ENCODE measurements around the gene GCAT. TPM values are rescaled to one million over a fixed set of nuclear protein-coding genes. Genes with fewer than 3 reads are reported as not detected.
A peak's percentile ranks its signal among the peaks of the same experiment; 100 is the strongest.

Gene GCAT
- total and polyA plus RNA-seq, 2 of the 13 experiments (the other 11 are each of a cell fraction or from before 2014, with no cell fraction given), result 28.0 to 50.3 TPM

DNA sequence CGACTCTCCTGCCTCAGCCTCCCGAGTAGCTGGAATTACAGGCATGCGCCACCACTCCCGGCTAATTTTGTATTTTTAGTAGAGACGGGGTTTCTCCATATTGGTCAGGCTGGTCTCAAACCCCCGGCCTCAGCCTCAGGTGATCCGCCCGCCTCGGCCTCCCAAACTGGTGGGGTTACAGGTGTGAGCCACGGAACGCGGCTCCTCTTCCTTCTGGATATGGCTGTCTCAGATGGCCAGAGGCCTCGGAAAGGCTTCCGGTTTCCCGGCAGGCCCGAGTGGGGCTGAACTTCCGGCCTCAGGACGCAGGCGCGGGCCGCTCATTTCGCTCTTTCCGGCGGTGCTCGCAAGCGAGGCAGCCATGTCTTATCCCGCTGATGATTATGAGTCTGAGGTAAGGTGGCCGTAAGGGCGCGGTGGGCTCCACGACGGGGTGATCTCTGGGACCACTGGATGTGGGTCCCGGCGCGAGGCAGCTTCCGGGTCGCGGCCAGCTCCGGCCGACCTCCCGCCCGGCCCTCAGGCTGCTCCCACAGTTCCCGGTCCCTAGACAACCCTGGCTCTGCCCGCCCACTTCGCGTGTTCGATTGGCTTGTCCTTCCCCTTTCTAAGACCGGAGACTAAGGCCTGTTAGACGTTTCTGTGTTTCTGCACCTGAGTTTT, 41.5 kb downstream of the GCAT start, which contains the start of gene EIF3L (continued):
- TF ChIP-seq, protein P1, sequence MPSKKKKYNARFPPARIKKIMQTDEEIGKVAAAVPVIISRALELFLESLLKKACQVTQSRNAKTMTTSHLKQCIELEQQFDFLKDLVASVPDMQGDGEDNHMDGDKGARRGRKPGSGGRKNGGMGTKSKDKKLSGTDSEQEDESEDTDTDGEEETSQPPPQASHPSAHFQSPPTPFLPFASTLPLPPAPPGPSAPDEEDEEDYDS (CRISPR knock-in tag; IDR thresholded peaks at IDR 0.05), result peak; percentile 77; the same call in 1 of the 2 replicates
- TF ChIP-seq CREB1 (IDR thresholded peaks at IDR 0.05) (no peak), CREB1 (CRISPR knock-in tag; IDR thresholded peaks at IDR 0.05) (peak; percentile 62), NFIB (CRISPR knock-in tag; IDR thresholded peaks at IDR 0.05; ENCODE audit: borderline replicate concordance) (no peak), KMT2B (CRISPR knock-in tag; IDR thresholded peaks at IDR 0.05) (peak; percentile 81; the same call in 1 of the 2 replicates), ZNF549 (CRISPR knock-in tag; IDR thresholded peaks at IDR 0.05) (no peak), ELF3 (CRISPR knock-in tag; IDR thresholded peaks at IDR 0.05) (peak; percentile 78), BRD4 (CRISPR knock-in tag; IDR thresholded peaks at IDR 0.05) (peak; percentile 48; the same call in 1 of the 2 replicates), SCMH1 (CRISPR knock-in tag; IDR thresholded peaks at IDR 0.05; ENCODE audit: borderline replicate concordance) (no peak), ZNF205 (CRISPR knock-in tag; IDR thresholded peaks at IDR 0.05) (peak; percentile 46; the same call in 1 of the 2 replicates), PHF5A (CRISPR knock-in tag; IDR thresholded peaks at IDR 0.05; ENCODE audit: low read depth, unreplicated experiment) (peak; percentile 67), ZNF883 (CRISPR knock-in tag; IDR thresholded peaks at IDR 0.05; ENCODE audit: not compliant biosample characterization) (peak; percentile 72), ZNF143 (CRISPR knock-in tag; IDR thresholded peaks at IDR 0.05) (peak; percentile 94)
- TF ChIP-seq, protein P2, sequence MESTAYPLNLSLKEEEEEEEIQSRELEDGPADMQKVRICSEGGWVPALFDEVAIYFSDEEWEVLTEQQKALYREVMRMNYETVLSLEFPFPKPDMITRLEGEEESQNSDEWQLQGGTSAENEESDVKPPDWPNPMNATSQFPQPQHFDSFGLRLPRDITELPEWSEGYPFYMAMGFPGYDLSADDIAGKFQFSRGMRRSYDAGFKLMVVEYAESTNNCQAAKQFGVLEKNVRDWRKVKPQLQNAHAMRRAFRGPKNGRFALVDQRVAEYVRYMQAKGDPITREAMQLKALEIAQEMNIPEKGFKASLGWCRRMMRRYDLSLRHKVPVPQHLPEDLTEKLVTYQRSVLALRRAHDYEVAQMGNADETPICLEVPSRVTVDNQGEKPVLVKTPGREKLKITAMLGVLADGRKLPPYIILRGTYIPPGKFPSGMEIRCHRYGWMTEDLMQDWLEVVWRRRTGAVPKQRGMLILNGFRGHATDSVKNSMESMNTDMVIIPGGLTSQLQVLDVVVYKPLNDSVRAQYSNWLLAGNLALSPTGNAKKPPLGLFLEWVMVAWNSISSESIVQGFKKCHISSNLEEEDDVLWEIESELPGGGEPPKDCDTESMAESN (CRISPR knock-in tag; conservative IDR thresholded peaks at IDR 0.05), result peak; percentile 80; the same call in 1 of the 2 replicates
- TF ChIP-seq, protein P3, sequence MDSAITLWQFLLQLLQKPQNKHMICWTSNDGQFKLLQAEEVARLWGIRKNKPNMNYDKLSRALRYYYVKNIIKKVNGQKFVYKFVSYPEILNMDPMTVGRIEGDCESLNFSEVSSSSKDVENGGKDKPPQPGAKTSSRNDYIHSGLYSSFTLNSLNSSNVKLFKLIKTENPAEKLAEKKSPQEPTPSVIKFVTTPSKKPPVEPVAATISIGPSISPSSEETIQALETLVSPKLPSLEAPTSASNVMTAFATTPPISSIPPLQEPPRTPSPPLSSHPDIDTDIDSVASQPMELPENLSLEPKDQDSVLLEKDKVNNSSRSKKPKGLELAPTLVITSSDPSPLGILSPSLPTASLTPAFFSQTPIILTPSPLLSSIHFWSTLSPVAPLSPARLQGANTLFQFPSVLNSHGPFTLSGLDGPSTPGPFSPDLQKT (CRISPR knock-in tag; IDR thresholded peaks at IDR 0.05; ENCODE audit: borderline replicate concordance), result peak; percentile 73; the same call in 1 of the 2 replicates
- TF ChIP-seq, protein P4, sequence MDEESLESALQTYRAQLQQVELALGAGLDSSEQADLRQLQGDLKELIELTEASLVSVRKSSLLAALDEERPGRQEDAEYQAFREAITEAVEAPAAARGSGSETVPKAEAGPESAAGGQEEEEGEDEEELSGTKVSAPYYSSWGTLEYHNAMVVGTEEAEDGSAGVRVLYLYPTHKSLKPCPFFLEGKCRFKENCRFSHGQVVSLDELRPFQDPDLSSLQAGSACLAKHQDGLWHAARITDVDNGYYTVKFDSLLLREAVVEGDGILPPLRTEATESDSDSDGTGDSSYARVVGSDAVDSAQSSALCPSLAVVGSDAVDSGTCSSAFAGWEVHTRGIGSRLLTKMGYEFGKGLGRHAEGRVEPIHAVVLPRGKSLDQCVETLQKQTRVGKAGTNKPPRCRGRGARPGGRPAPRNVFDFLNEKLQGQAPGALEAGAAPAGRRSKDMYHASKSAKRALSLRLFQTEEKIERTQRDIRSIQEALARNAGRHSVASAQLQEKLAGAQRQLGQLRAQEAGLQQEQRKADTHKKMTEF (CRISPR knock-in tag; IDR thresholded peaks at IDR 0.05), result peak; percentile 74
- TF ChIP-seq, protein P5, sequence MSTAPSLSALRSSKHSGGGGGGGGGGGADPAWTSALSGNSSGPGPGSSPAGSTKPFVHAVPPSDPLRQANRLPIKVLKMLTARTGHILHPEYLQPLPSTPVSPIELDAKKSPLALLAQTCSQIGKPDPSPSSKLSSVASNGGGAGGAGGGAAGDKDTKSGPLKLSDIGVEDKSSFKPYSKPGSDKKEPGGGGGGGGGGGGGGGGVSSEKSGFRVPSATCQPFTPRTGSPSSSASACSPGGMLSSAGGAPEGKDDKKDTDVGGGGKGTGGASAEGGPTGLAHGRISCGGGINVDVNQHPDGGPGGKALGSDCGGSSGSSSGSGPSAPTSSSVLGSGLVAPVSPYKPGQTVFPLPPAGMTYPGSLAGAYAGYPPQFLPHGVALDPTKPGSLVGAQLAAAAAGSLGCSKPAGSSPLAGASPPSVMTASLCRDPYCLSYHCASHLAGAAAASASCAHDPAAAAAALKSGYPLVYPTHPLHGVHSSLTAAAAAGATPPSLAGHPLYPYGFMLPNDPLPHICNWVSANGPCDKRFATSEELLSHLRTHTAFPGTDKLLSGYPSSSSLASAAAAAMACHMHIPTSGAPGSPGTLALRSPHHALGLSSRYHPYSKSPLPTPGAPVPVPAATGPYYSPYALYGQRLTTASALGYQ (CRISPR knock-in tag; IDR thresholded peaks at IDR 0.05), result peak; percentile 74
- TF ChIP-seq, protein P6, sequence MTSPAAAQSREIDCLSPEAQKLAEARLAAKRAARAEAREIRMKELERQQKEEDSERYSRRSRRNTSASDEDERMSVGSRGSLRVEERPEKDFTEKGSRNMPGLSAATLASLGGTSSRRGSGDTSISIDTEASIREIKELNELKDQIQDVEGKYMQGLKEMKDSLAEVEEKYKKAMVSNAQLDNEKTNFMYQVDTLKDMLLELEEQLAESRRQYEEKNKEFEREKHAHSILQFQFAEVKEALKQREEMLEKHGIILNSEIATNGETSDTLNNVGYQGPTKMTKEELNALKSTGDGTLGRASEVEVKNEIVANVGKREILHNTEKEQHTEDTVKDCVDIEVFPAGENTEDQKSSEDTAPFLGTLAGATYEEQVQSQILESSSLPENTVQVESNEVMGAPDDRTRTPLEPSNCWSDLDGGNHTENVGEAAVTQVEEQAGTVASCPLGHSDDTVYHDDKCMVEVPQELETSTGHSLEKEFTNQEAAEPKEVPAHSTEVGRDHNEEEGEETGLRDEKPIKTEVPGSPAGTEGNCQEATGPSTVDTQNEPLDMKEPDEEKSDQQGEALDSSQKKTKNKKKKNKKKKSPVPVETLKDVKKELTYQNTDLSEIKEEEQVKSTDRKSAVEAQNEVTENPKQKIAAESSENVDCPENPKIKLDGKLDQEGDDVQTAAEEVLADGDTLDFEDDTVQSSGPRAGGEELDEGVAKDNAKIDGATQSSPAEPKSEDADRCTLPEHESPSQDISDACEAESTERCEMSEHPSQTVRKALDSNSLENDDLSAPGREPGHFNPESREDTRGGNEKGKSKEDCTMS (CRISPR knock-in tag; conservative IDR thresholded peaks at IDR 0.05), result no peak
- TF ChIP-seq, protein P7, sequence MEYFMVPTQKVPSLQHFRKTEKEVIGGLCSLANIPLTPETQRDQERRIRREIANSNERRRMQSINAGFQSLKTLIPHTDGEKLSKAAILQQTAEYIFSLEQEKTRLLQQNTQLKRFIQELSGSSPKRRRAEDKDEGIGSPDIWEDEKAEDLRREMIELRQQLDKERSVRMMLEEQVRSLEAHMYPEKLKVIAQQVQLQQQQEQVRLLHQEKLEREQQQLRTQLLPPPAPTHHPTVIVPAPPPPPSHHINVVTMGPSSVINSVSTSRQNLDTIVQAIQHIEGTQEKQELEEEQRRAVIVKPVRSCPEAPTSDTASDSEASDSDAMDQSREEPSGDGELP (IDR thresholded peaks at IDR 0.05; ENCODE audit: borderline replicate concordance, low read depth), result peak; percentile 39; the same call in 1 of the 2 replicates
